HepG2 (cell line): ENCODE data around the gene IRF1. TPM values are rescaled to one million over a fixed set of nuclear protein-coding genes. Genes with fewer than 3 reads are reported as not detected.

Experiments used
- ATF7-NPFF ChIP-seq: sonication (generic); formaldehyde crosslinking; IDR thresholded peaks from 2 replicates; pipeline ENCODE4 v1.8.1; 2023; ENCODE audit warnings: mild to moderate bottlenecking, low read depth, missing genetic modification reagents, moderate library complexity
- MEF2D ChIP-seq: sonication (generic); formaldehyde crosslinking; IDR thresholded peaks from 2 replicates; pipeline ENCODE4 v1.5.1; 2020; ENCODE audit warnings: mild to moderate bottlenecking, missing genetic modification reagents
- MNT ChIP-seq: fragments of 450-650 bp; IDR thresholded peaks from 2 replicates; pipeline ENCODE4 v1.6.1; 2016
- NR3C1 ChIP-seq: sonication (generic); formaldehyde crosslinking; IDR thresholded peaks from 2 replicates; pipeline ENCODE4 v1.4.0; 2020; ENCODE audit warnings: missing genetic modification reagents
- POLR2A ChIP-seq, 2 experiments: IDR thresholded peaks; 2 replicates each; pipeline ENCODE4 v1.6.1; 2011; ENCODE audit warnings: low read depth in 2 of 2, low read length in 2 of 2, mild to moderate bottlenecking in 1 of 2, moderate library complexity in 1 of 2; ENCODE audit not compliant: insufficient read depth in 1 of 2
- POLR2G ChIP-seq: fragments of 200-400 bp; formaldehyde crosslinking; IDR thresholded peaks from 2 replicates; pipeline ENCODE4 v1.6.1; 2018; ENCODE audit warnings: mild to moderate bottlenecking, low read depth, low read length, moderate library complexity
- PRMT3 ChIP-seq: sonication (generic); formaldehyde crosslinking; IDR thresholded peaks from 2 replicates; pipeline ENCODE4 v1.8.1; 2022; ENCODE audit warnings: low read depth, mild to moderate bottlenecking, moderate library complexity, missing genetic modification reagents, borderline replicate concordance
- RBM22 ChIP-seq: fragments of 200-400 bp; formaldehyde crosslinking; optimal IDR thresholded peaks from 2 replicates; pipeline ENCODE3; 2017; ENCODE audit warnings: mild to moderate bottlenecking, low read length, moderate library complexity
- SP140L ChIP-seq: sonication (generic); formaldehyde crosslinking; IDR thresholded peaks from 2 replicates; pipeline ENCODE4 v1.4.0; 2020; ENCODE audit warnings: missing genetic modification reagents, borderline replicate concordance
- TIGD3 ChIP-seq: sonication (generic); formaldehyde crosslinking; IDR thresholded peaks from 2 replicates; pipeline ENCODE4 v1.5.1; 2020; ENCODE audit warnings: mild to moderate bottlenecking, missing genetic modification reagents, borderline replicate concordance
- USF2 ChIP-seq, 2 experiments: sonication (generic) in 1 of 2; formaldehyde crosslinking in 1 of 2; IDR thresholded peaks; 2 replicates each; pipeline versions ENCODE4 v1.5.1 to v1.6.1; 2011 to 2020; ENCODE audit warnings: borderline replicate concordance in 1 of 2, low read depth in 1 of 2, low read length in 1 of 2, mild to moderate bottlenecking in 1 of 2, missing genetic modification reagents in 1 of 2, moderate library complexity in 1 of 2
- WIZ ChIP-seq: sonication (generic); formaldehyde crosslinking; IDR thresholded peaks from 2 replicates; pipeline ENCODE4 v1.5.1; 2020; ENCODE audit warnings: mild to moderate bottlenecking, missing genetic modification reagents
- ZBTB21 ChIP-seq: sonication (generic); formaldehyde crosslinking; IDR thresholded peaks from 2 replicates; pipeline ENCODE4 v1.4.0; 2020; ENCODE audit warnings: missing genetic modification reagents
- ZEB1 ChIP-seq: IDR thresholded peaks from 2 replicates; pipeline ENCODE4 v1.6.1; 2012; ENCODE audit warnings: mild to moderate bottlenecking, low read depth, inconsistent platforms; ENCODE audit not compliant: insufficient replicate concordance
- ZNF101 ChIP-seq: sonication (generic); formaldehyde crosslinking; IDR thresholded peaks from 2 replicates; pipeline ENCODE4 v1.4.0; 2020; ENCODE audit warnings: mild to moderate bottlenecking, low read depth, missing genetic modification reagents, borderline replicate concordance
- ZNF225 ChIP-seq: sonication (generic); formaldehyde crosslinking; IDR thresholded peaks from 2 replicates; pipeline ENCODE4 v1.4.0; 2020; ENCODE audit warnings: mild to moderate bottlenecking, missing genetic modification reagents
- ZNF251 ChIP-seq: sonication (generic); formaldehyde crosslinking; IDR thresholded peaks from 2 replicates; pipeline ENCODE4 v1.9.0; 2021; ENCODE audit warnings: mild to moderate bottlenecking, missing genetic modification reagents
- ZNF264 ChIP-seq: sonication (generic); formaldehyde crosslinking; IDR thresholded peaks from 2 replicates; pipeline ENCODE4 v1.4.0; 2020; ENCODE audit warnings: missing genetic modification reagents
- ZNF362 ChIP-seq: sonication (generic); formaldehyde crosslinking; IDR thresholded peaks from 2 replicates; pipeline ENCODE4 v1.4.0; 2020; ENCODE audit warnings: missing genetic modification reagents, mild to moderate bottlenecking, borderline replicate concordance
- ZNF441 ChIP-seq: sonication (generic); formaldehyde crosslinking; IDR thresholded peaks from 2 replicates; pipeline ENCODE4 v1.7.0; 2021; ENCODE audit warnings: missing genetic modification reagents, borderline replicate concordance
- ZNF468 ChIP-seq: sonication (generic); formaldehyde crosslinking; IDR thresholded peaks from 2 replicates; pipeline ENCODE4 v1.8.0; 2022; ENCODE audit warnings: mild to moderate bottlenecking, moderate library complexity, missing genetic modification reagents
- ZNF75D ChIP-seq: sonication (generic); formaldehyde crosslinking; IDR thresholded peaks from 2 replicates; pipeline ENCODE4 v1.8.1; 2023; ENCODE audit warnings: missing genetic modification reagents, mild to moderate bottlenecking, borderline replicate concordance
- ZSCAN29 ChIP-seq: sonication (generic); formaldehyde crosslinking; conservative IDR thresholded peaks from 2 replicates; pipeline ENCODE4 v1.4.0; 2020; ENCODE audit warnings: mild to moderate bottlenecking, missing genetic modification reagents
- polyA plus RNA-seq, 8 experiments: library from polyadenylated mRNA; depleted of rRNA in 3 of 8; stranded (reverse) in 7 of 8; unstranded in 1 of 8; fragments of >200 nt; fragmentation: Illumina TruSeq in 4 of 8; extraction: Trizol in 4 of 8; gene quantifications; 2 replicates each; pipeline versions ENCODE4 v1.2.1 to v1.2.3, GENCODE V29; 2011 to 2016; ENCODE audit warnings: low read depth in 4 of 8, missing spikeins in 1 of 8, mixed read lengths in 1 of 8; ENCODE audit not compliant: insufficient read depth in 1 of 8
- total RNA-seq, 5 experiments: library from RNA; depleted of rRNA; stranded (reverse); fragments of >200 nt; fragmentation: Illumina TruSeq; extraction: Trizol; gene quantifications; 2 replicates each; pipeline ENCODE4 v1.2.3, GENCODE V29; 2016; ENCODE audit warnings: low read depth in 1 of 5

IRF1 gene
- total and polyA plus RNA-seq, 2 of the 13 experiments (the other 11 are each of a cell fraction or from before 2014, with no cell fraction given): 4.1 to 8.8 TPM

- TF ChIP-seq POLR2A (IDR thresholded peaks at IDR 0.05; ENCODE audit: insufficient read depth in 1 of 2, low read depth in 2 of 2, low read length in 2 of 2) (no peak), ZNF251 (CRISPR knock-in tag) (no peak), ZNF101 (CRISPR knock-in tag) (no peak), USF2 (IDR thresholded peaks at IDR 0.05; ENCODE audit: low read depth, low read length) (no peak), USF2 (CRISPR knock-in tag; IDR thresholded peaks at IDR 0.05; ENCODE audit: borderline replicate concordance) (no peak), SP140L (no peak), RBM22 (no peak), ZNF468 (CRISPR knock-in tag) (no peak), ZEB1 (peak; percentile 6), POLR2G (no peak), MNT (no peak), PRMT3 (CRISPR knock-in tag) (no peak), ZNF225 (CRISPR knock-in tag) (0 out of 2 replicates have a peak, but pooled peaks have one; percentile 41), ZNF441 (CRISPR knock-in tag) (0 out of 2 replicates have a peak, but pooled peaks have one; percentile 1), WIZ (CRISPR knock-in tag) (no peak), ATF7-NPFF (0 out of 2 replicates have a peak, but pooled peaks have one; percentile 17), ZNF264 (CRISPR knock-in tag) (no peak), ZSCAN29 (CRISPR knock-in tag) (peak; percentile 5; the same call in 1 of the 2 replicates), ZBTB21 (CRISPR knock-in tag) (no peak), TIGD3 (CRISPR knock-in tag) (no peak), ZNF75D (CRISPR knock-in tag) (no peak), MEF2D (CRISPR knock-in tag) (no peak), ZNF362 (CRISPR knock-in tag) (no peak), NR3C1 (CRISPR knock-in tag) (no peak)
- TF ChIP-seq, all 625 proteins: peak for 8
Observed at GRCh38 chr5:132501629-132501956, 11.0 kb upstream of the IRF1 start (continued).
